Measurements from ENCODE around the gene FBXL16.

The FBXL16 gene

GRCh38 chr16:735982-736453 lies 30.4 kb upstream of the FBXL16 start:
- peak; percentile 57 for DNase-seq (ENCODE audit: extremely low read depth, insufficient read length)
- TF ChIP-seq, protein P1, sequence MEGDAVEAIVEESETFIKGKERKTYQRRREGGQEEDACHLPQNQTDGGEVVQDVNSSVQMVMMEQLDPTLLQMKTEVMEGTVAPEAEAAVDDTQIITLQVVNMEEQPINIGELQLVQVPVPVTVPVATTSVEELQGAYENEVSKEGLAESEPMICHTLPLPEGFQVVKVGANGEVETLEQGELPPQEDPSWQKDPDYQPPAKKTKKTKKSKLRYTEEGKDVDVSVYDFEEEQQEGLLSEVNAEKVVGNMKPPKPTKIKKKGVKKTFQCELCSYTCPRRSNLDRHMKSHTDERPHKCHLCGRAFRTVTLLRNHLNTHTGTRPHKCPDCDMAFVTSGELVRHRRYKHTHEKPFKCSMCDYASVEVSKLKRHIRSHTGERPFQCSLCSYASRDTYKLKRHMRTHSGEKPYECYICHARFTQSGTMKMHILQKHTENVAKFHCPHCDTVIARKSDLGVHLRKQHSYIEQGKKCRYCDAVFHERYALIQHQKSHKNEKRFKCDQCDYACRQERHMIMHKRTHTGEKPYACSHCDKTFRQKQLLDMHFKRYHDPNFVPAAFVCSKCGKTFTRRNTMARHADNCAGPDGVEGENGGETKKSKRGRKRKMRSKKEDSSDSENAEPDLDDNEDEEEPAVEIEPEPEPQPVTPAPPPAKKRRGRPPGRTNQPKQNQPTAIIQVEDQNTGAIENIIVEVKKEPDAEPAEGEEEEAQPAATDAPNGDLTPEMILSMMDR (IDR thresholded peaks at IDR 0.05; ENCODE audit: insufficient read depth, low read length, poor library complexity, severe bottlenecking), result no peak
- no peaks in the 10 kb centered on the region for H3K27me3 ChIP-seq (replicated peaks; ENCODE audit: control insufficient read depth, insufficient read depth, low read length)
- H3K4me3 ChIP-seq (replicated peaks; ENCODE audit: low read depth, low read length), result no peak overlapping the region
- H3K36me3 ChIP-seq (ENCODE audit: control insufficient read depth, insufficient read depth, low read length), result peaks cover 20% of the 10 kb centered on the region

GRCh38 chr16:734981-735881 lies 29.6 kb upstream of the FBXL16 start:
- TF ChIP-seq, protein P1 (IDR thresholded peaks at IDR 0.05; ENCODE audit: insufficient read depth, low read length, poor library complexity, severe bottlenecking), result no peak

DNA sequence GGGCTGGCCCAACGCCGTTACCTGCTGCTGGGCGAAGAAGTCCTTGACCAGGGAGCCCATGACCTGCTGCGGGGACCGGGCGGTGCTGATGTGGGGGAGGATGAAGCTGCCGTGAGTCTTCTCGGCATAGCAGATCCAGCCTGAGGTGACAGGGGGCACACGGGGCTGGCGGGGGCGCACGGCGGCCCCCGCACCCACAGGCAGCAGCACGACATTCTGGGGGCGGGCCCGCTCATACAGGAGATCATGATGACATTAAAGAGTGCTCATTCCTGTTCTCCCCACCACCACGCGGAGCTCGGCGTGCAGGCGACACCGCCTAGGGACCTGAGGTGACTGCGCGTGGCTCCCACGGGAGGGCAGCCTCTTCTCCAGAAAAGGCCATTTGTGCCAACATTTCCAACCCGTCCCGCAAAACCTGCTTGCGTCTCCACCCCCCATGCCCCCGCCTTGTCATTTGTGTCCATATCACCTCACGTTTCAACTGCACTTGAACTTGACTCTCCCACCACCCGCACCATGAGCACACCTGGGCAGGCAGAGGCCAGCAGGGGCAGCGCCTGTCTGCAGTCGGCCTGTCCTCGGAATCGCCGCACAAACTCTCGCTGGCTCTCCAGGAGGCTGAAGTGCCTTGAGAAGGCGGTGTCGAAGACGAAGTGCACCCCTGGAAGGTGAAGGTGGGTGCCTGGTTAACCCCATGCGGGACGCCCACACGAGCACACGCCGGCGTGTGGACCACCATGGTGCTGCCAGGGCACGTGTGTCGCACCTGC lies 28.8 kb upstream of the FBXL16 start:
- H3K4me3 ChIP-seq (replicated peaks; ENCODE audit: low read depth, low read length), result no peak overlapping the region
- peak; percentile 13 for DNase-seq (ENCODE audit: extremely low read depth, insufficient read length)
- TF ChIP-seq, protein P1 (IDR thresholded peaks at IDR 0.05; ENCODE audit: insufficient read depth, low read length, poor library complexity, severe bottlenecking), result no peak
- no peaks in the 10 kb centered on the region for H3K27me3 ChIP-seq (replicated peaks; ENCODE audit: control insufficient read depth, insufficient read depth, low read length)
- peaks cover 26% of the 10 kb centered on the region for H3K36me3 ChIP-seq (ENCODE audit: control insufficient read depth, insufficient read depth, low read length)

More at GRCh38 chr16:734981-735881, 29.6 kb upstream of the FBXL16 start:
- Histone ChIP-seq H3K36me3 (ENCODE audit: control insufficient read depth, insufficient read depth, low read length) (peaks cover 24% of the 10 kb centered on the region), H3K27me3 (replicated peaks; ENCODE audit: control insufficient read depth, insufficient read depth, low read length) (no peaks in the 10 kb centered on the region), H3K4me3 (replicated peaks; ENCODE audit: low read depth, low read length) (no peak overlapping the region)
- no peak for DNase-seq (ENCODE audit: extremely low read depth, insufficient read length)

- no peak overlapping the region for H3K4me3 ChIP-seq (replicated peaks; ENCODE audit: low read depth, low read length)
- DNase-seq (ENCODE audit: extremely low read depth, insufficient read length), result peak; percentile 26
- H3K27me3 ChIP-seq (replicated peaks; ENCODE audit: control insufficient read depth, insufficient read depth, low read length), result no peaks in the 10 kb centered on the region
- H3K36me3 ChIP-seq (ENCODE audit: control insufficient read depth, insufficient read depth, low read length), result peaks cover 26% of the 10 kb centered on the region
- TF ChIP-seq, protein P1 (IDR thresholded peaks at IDR 0.05; ENCODE audit: insufficient read depth, low read length, poor library complexity, severe bottlenecking), result peak; percentile 58
Observed at GRCh38 chr16:733382-734207, 28.0 kb upstream of the FBXL16 start.

DNA sequence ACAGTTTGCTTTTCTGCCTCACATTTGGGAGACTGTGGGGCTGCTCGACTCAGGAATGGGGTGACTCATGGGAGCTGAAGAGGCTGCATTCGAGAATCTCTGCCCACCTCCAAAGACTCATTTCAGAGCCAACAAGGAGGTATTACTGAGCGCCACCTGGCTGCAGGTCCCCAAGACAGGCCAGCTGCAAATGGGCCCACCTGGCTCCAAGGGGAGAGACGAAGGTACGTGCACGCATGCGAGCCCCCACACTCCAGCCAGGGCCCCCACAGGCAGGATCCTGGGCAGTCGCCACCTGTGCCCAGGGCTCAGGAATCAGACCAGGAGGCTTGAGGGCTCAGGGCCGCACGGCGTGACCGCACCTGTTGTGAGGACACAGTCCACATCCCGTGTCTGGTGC lies 27.3 kb upstream of the FBXL16 start:
- Histone ChIP-seq H3K4me3 (replicated peaks; ENCODE audit: low read depth, low read length) (no peak overlapping the region), H3K36me3 (ENCODE audit: control insufficient read depth, insufficient read depth, low read length) (peaks cover 26% of the 10 kb centered on the region), H3K27me3 (replicated peaks; ENCODE audit: control insufficient read depth, insufficient read depth, low read length) (no peaks in the 10 kb centered on the region)
- TF ChIP-seq, protein P1 (IDR thresholded peaks at IDR 0.05; ENCODE audit: insufficient read depth, low read length, poor library complexity, severe bottlenecking), result no peak
- DNase-seq (ENCODE audit: extremely low read depth, insufficient read length), result peak; percentile 15

All from GM06990 (cell line).